Upper lobe of left lung (tissue), 6 donors: ENCODE results near the gene WSB1. TPM values are rescaled to one million over a fixed set of nuclear protein-coding genes. Genes with fewer than 3 reads are reported as not detected.
"Not testable (repeated sequence)": the region's sequence is repeated elsewhere in the genome, so short reads cannot be mapped to it uniquely, and the experiment has no call there.

Experiments used
- ATAC-seq, 2 donors: fragments of 200-7000 bp; cut with Tn5 transposase; one replicate each; pipeline ENCODE4 v1.9.1; 2022; ENCODE audit warnings: mild to moderate bottlenecking in 2 of 2, moderate library complexity in 2 of 2; ENCODE audit not compliant: low FRiP score in 2 of 2
- DNase-seq, 2 donors: peaks; one replicate each; pipeline ENCODE4 v3.0.0-alpha.2; 2019 to 2020
- H3K27ac ChIP-seq, 4 donors: fragments of 200-600 bp; sonication (generic); one replicate each; pipeline ENCODE4 v1.5.1; 2016 to 2019
- H3K27me3 ChIP-seq, 4 donors: fragments of 200-600 bp; sonication (generic); one replicate each; pipeline ENCODE4 v1.5.1; 2017 to 2019
- H3K36me3 ChIP-seq, 4 donors: fragments of 200-600 bp; sonication (generic); one replicate each; pipeline ENCODE4 v1.5.1; 2016 to 2019
- H3K4me1 ChIP-seq, 4 donors: fragments of 200-600 bp; sonication (generic); one replicate each; pipeline ENCODE4 v1.5.1; 2018 to 2019
- H3K4me3 ChIP-seq, 4 donors: fragments of 200-600 bp; sonication (generic); one replicate each; pipeline ENCODE4 v1.5.1; 2017 to 2019; ENCODE audit warnings: mild to moderate bottlenecking in 2 of 4, moderate library complexity in 1 of 4
- H3K9me3 ChIP-seq, 4 donors: fragments of 200-600 bp; sonication (generic); one replicate each; pipeline ENCODE4 v1.5.1; 2018 to 2019
- CTCF ChIP-seq, 6 experiments: fragments of 450-650 bp in 4 of 6; fragments of 200-600 bp in 2 of 6; sonication (generic) in 2 of 6; IDR thresholded peaks; one replicate each; pipeline ENCODE4 v1.5.1; 2016 to 2019; ENCODE audit warnings: antibody characterized with exemption in 6 of 6
- EP300 ChIP-seq, 4 donors: sonication (generic); formaldehyde crosslinking; IDR thresholded peaks; one replicate each; pipeline ENCODE4 v1.5.1; 2017; ENCODE audit warnings: antibody characterized with exemption in 4 of 4, control low read depth in 2 of 4
- POLR2A ChIP-seq, 4 donors: fragments of 450-650 bp; IDR thresholded peaks; one replicate each; pipeline ENCODE4 v1.5.1; 2016 to 2017; ENCODE audit warnings: antibody characterized with exemption in 4 of 4, mild to moderate bottlenecking in 2 of 4
- POLR2AphosphoS5 ChIP-seq, 2 donors: sonication (generic); formaldehyde crosslinking; IDR thresholded peaks; one replicate each; pipeline ENCODE4 v1.5.1; 2017; ENCODE audit warnings: antibody characterized with exemption in 2 of 2
- WGBS, 2 donors: methylation state at CpG; one replicate each; pipeline ENCODE4 v1.1.5; 2017 to 2018; 5-methylcytosine and 5-hydroxymethylcytosine counted together
- total RNA-seq, 6 donors: library from RNA; depleted of rRNA in 4 of 6; stranded (reverse); fragments of >200 nt in 4 of 6; gene quantifications; one replicate each; pipeline versions ENCODE4 v1.1.0 to v1.2.1, GENCODE V29; 2016 to 2021
- donor health status: DM: no; HTN: no; CAD: no; lungs with moderate emphysema.
- donor health status: DM: no; HTN: yes; CAD: no; lungs with severe emphysema.

WSB1 gene
- total RNA-seq, 6 donors from 2014 or later = 261 to 514 (median 328) TPM

GRCh38 chr17:27276653-27277156, 17.2 kb upstream of the WSB1 start:
- Histone ChIP-seq H3K4me3 (no peak overlapping the region), H3K9me3 (no peaks in the 10 kb centered on the region), H3K4me1 (peaks cover 1 to 9% (median 5%) of the 10 kb centered on the region in 4 donors), H3K27me3 (no peaks in the 10 kb centered on the region), H3K36me3 (no peaks in the 10 kb centered on the region), H3K27ac (peak overlapping the region in 1 of 4 donors; percentile 35)
- DNase-seq (no peak), ATAC-seq (no peak)
- WGBS, 2 donors = 73 to 78% methylated on average over 14 of the region's 14 CpGs
- TF ChIP-seq CTCF (IDR thresholded peaks at IDR 0.05) (no peak), POLR2AphosphoS5 (IDR thresholded peaks at IDR 0.05) (peak in 1 of 2 donors; percentile 18), EP300 (IDR thresholded peaks at IDR 0.05) (no peak), POLR2A (IDR thresholded peaks at IDR 0.05) (no peak)

DNA sequence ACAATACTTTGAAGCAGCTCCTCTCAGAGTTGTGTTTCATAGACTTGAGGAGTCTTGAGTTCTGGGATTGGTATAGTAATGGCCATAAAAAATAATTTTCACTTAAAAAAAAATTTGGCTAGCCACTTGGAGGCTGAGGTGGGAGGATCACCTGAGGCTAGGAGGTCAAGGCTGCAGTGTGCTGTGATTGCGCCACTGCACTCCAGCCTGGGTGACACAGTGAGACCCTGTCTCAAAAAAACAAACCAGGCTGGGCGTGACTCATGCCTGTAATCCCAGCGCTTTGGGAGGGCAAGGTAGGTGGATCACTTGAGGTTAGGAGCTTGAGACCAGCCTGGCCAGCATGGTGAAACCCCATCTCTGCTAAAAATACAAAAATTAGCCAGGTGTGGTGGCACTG, 14.8 kb upstream of the WSB1 start:
- not testable (repeated sequence) for H3K27me3 ChIP-seq, H3K36me3 ChIP-seq, H3K9me3 ChIP-seq, ATAC-seq, H3K4me3 ChIP-seq, H3K27ac ChIP-seq, DNase-seq
- peaks cover 13 to 23% (median 15%) of the 10 kb centered on the region in 4 donors for H3K4me1 ChIP-seq
- 90 to 92% methylated on average over 3 of the region's 3 CpGs for WGBS, 2 donors

GRCh38 chr17:27280527-27280926, 13.4 kb upstream of the WSB1 start:
- 93 to 97% methylated on average over 10 of the region's 10 CpGs for WGBS, 2 donors
- H3K27me3 ChIP-seq = no peaks in the 10 kb centered on the region
- TF ChIP-seq CTCF (IDR thresholded peaks at IDR 0.05) (no peak), POLR2AphosphoS5 (IDR thresholded peaks at IDR 0.05) (no peak), POLR2A (IDR thresholded peaks at IDR 0.05) (no peak), EP300 (IDR thresholded peaks at IDR 0.05) (no peak)
- no peak for ATAC-seq
- H3K4me1 ChIP-seq = peaks cover 23 to 37% (median 27%) of the 10 kb centered on the region in 4 donors
- DNase-seq = no peak
- H3K9me3 ChIP-seq = no peaks in the 10 kb centered on the region
- H3K36me3 ChIP-seq = no peaks in the 10 kb centered on the region
- no peak overlapping the region for H3K4me3 ChIP-seq
- no peak overlapping the region for H3K27ac ChIP-seq

DNA sequence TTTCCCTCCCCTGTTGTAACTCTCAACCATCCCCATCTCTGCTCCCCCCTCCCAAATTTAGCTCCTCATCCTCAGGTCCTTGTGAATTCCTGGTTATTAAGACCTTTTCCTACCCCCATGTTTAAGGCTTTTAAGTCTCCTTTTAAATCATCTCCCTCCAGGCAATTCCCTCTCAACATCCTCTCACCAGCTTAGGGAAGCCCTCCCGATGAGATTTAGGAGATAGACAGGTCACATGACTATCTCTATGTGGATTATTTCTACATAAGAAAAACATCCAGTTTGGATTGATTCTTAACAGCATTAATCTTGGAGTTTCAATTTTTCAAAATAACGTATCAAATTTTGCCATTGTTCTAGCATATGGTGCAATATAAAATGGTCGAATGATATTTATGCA, 12.5 kb upstream of the WSB1 start:
- Histone ChIP-seq H3K9me3 (no peaks in the 10 kb centered on the region), H3K4me3 (no peak overlapping the region), H3K27me3 (no peaks in the 10 kb centered on the region), H3K4me1 (peaks cover 30 to 41% (median 31%) of the 10 kb centered on the region in 4 donors), H3K27ac (peak overlapping the region; percentile 51 to 82 (median 61)), H3K36me3 (no peaks in the 10 kb centered on the region)
- ATAC-seq (no peak), DNase-seq (no peak)
- 63 to 78% methylated on average over 3 of the region's 3 CpGs for WGBS, 2 donors
- TF ChIP-seq EP300 (IDR thresholded peaks at IDR 0.05) (no peak), POLR2A (IDR thresholded peaks at IDR 0.05) (no peak), CTCF (IDR thresholded peaks at IDR 0.05) (no peak)

- TF ChIP-seq POLR2AphosphoS5 (IDR thresholded peaks at IDR 0.05) (peak in 1 of 2 donors; percentile 44), EP300 (IDR thresholded peaks at IDR 0.05) (no peak)
- no peaks in the 10 kb centered on the region for H3K27me3 ChIP-seq
- H3K4me1 ChIP-seq = peaks cover 30 to 41% (median 31%) of the 10 kb centered on the region in 4 donors
- no peak overlapping the region for H3K4me3 ChIP-seq
- H3K9me3 ChIP-seq = no peaks in the 10 kb centered on the region
- WGBS, 2 donors = 45 to 60% methylated on average over 1 of the region's 1 CpG
- ATAC-seq (peak; percentile 74 to 93), DNase-seq (no peak)
- no peaks in the 10 kb centered on the region for H3K36me3 ChIP-seq
- peak overlapping the region; percentile 51 to 82 (median 61) for H3K27ac ChIP-seq
These were observed 11.8 kb upstream of the WSB1 start for GRCh38 chr17:27282054-27282551.

GRCh38 chr17:27283060-27283459, 10.9 kb upstream of the WSB1 start:
- H3K4me1 ChIP-seq = peaks cover 30 to 41% (median 31%) of the 10 kb centered on the region in 4 donors
- ATAC-seq (no peak), DNase-seq (no peak)
- no peak for TF ChIP-seq POLR2AphosphoS5 (IDR thresholded peaks at IDR 0.05)
- TF ChIP-seq POLR2A (IDR thresholded peaks at IDR 0.05) = no peak
- no peak for TF ChIP-seq EP300 (IDR thresholded peaks at IDR 0.05)
- TF ChIP-seq CTCF (IDR thresholded peaks at IDR 0.05) = no peak
- no peak overlapping the region for H3K4me3 ChIP-seq
- no peaks in the 10 kb centered on the region for H3K36me3 ChIP-seq
- H3K27ac ChIP-seq = peak overlapping the region in 3 of 4 donors; percentile 45 to 82 (median 57)
- H3K9me3 ChIP-seq = no peaks in the 10 kb centered on the region
- no peaks in the 10 kb centered on the region for H3K27me3 ChIP-seq
